ENCODE data around the gene LRCH3. TPM values are rescaled to one million over a fixed set of nuclear protein-coding genes. Genes with fewer than 3 reads are reported as not detected.

LRCH3 gene
- total RNA-seq, 1 experiment from 2014 or later, result 63.6 TPM

GRCh38 chr3:197873329-197873728 is 82.3 kb downstream of the LRCH3 start:
- POLR2A ChIA-PET, result no interaction called here
- Mint-ChIP-seq H3K9me3 (peaks cover 17% of the 10 kb centered on the region), H3K27me3 (ENCODE audit: low read depth) (no peaks in the 10 kb centered on the region), H3K36me3 (peaks cover 74% of the 10 kb centered on the region), H3K4me1 (peaks cover 7% of the 10 kb centered on the region), H3K27ac (no peak overlapping the region), H3K4me3 (no peak overlapping the region)
- ATAC-seq (no peak), DNase-seq (ENCODE audit: low spot score) (no peak)
- TF ChIP-seq ZNF219 (CRISPR knock-in tag; IDR thresholded peaks at IDR 0.05; ENCODE audit: borderline replicate concordance) (no peak), USF2 (CRISPR knock-in tag; IDR thresholded peaks at IDR 0.05) (no peak), ZNF121 (CRISPR knock-in tag; IDR thresholded peaks at IDR 0.05) (peak; percentile 75), EMX1 (CRISPR knock-in tag; IDR thresholded peaks at IDR 0.05) (no peak), TP53 (CRISPR knock-in tag; IDR thresholded peaks at IDR 0.05) (no peak)
- CTCF ChIA-PET, result no interaction called here

GRCh38 chr3:197874064-197874463 is 83.0 kb downstream of the LRCH3 start:
- Mint-ChIP-seq H3K4me1 (no peaks in the 10 kb centered on the region), H3K27ac (no peak overlapping the region), H3K9me3 (peaks cover 24% of the 10 kb centered on the region), H3K4me3 (no peak overlapping the region), H3K27me3 (ENCODE audit: low read depth) (peaks cover 4% of the 10 kb centered on the region; the same call in 1 of the 2 replicates), H3K36me3 (peaks cover 74% of the 10 kb centered on the region)
- ChIA-PET CTCF (no interaction called here), POLR2A (no interaction called here)
- DNase-seq (ENCODE audit: low spot score) (no peak), ATAC-seq (no peak)
- TF ChIP-seq ZSCAN18 (CRISPR knock-in tag; IDR thresholded peaks at IDR 0.05) (no peak), ZNF121 (CRISPR knock-in tag; IDR thresholded peaks at IDR 0.05) (peak; percentile 86), ZBTB21 (CRISPR knock-in tag; IDR thresholded peaks at IDR 0.05; ENCODE audit: borderline replicate concordance) (no peak), JAZF1 (CRISPR knock-in tag; IDR thresholded peaks at IDR 0.05) (no peak)

- Mint-ChIP-seq H3K4me3 (no peak overlapping the region), H3K9me3 (peaks cover 25% of the 10 kb centered on the region), H3K27ac (no peak overlapping the region), H3K27me3 (ENCODE audit: low read depth) (peaks cover 5% of the 10 kb centered on the region; the same call in 1 of the 2 replicates), H3K4me1 (no peaks in the 10 kb centered on the region), H3K36me3 (peaks cover 76% of the 10 kb centered on the region)
- DNase-seq (ENCODE audit: low spot score) (no peak), ATAC-seq (no peak)
- ChIA-PET POLR2A (no interaction called here), CTCF (no interaction called here)
- no peak for TF ChIP-seq ATF3 (CRISPR knock-in tag; conservative IDR thresholded peaks at IDR 0.05)
- no peak for TF ChIP-seq USF2 (CRISPR knock-in tag; IDR thresholded peaks at IDR 0.05)
- TF ChIP-seq NR3C1 (CRISPR knock-in tag; conservative IDR thresholded peaks at IDR 0.05; ENCODE audit: low read depth), result no peak
- no peak for TF ChIP-seq NFYB (CRISPR knock-in tag; conservative IDR thresholded peaks at IDR 0.05; ENCODE audit: low read depth)
- TF ChIP-seq ESRRA (CRISPR knock-in tag; IDR thresholded peaks at IDR 0.05; ENCODE audit: borderline replicate concordance), result no peak
- TF ChIP-seq PRDM15 (CRISPR knock-in tag; IDR thresholded peaks at IDR 0.05), result no peak
- no peak for TF ChIP-seq ZSCAN18 (CRISPR knock-in tag; IDR thresholded peaks at IDR 0.05)
- no peak for TF ChIP-seq PREB (CRISPR knock-in tag; IDR thresholded peaks at IDR 0.05; ENCODE audit: borderline replicate concordance)
- TF ChIP-seq ZNF121 (CRISPR knock-in tag; IDR thresholded peaks at IDR 0.05), result no peak
- TF ChIP-seq ZNF232 (CRISPR knock-in tag; IDR thresholded peaks at IDR 0.05), result no peak
- no peak for TF ChIP-seq E2F5 (CRISPR knock-in tag; IDR thresholded peaks at IDR 0.05)
Observed at GRCh38 chr3:197874653-197875052, 83.6 kb downstream of the LRCH3 start.

Measured in WTC11 (cell line).